Mesothelial cell of epicardium (in vitro differentiated cells): ENCODE measurements around the gene SORCS1. TPM values are rescaled to one million over a fixed set of nuclear protein-coding genes. Genes with fewer than 3 reads are reported as not detected.

Experiments
- DNase-seq, 2 experiments: peaks; one replicate each; pipeline ENCODE4 v3.0.0; 2021; ENCODE audit warnings: low spot score in 2 of 2; ENCODE audit not compliant: unreplicated experiment in 2 of 2
- H3K27ac Mint-ChIP-seq: 2 replicates; pipeline ENCODE4 v1.8.0; 2021; ENCODE audit warnings: mixed read lengths
- H3K27me3 Mint-ChIP-seq: 2 replicates; pipeline ENCODE4 v1.8.0; 2021; ENCODE audit warnings: low read depth, mixed read lengths
- H3K36me3 Mint-ChIP-seq: 2 replicates; pipeline ENCODE4 v1.8.0; 2021; ENCODE audit warnings: mixed read lengths
- H3K4me1 Mint-ChIP-seq: 2 replicates; pipeline ENCODE4 v1.8.0; 2021; ENCODE audit warnings: mixed read lengths
- H3K4me3 Mint-ChIP-seq: 2 replicates; pipeline ENCODE4 v1.8.0; 2021; ENCODE audit warnings: mild to moderate bottlenecking, moderate library complexity, mixed read lengths
- H3K9me3 Mint-ChIP-seq: 2 replicates; pipeline ENCODE4 v1.8.0; 2021; ENCODE audit warnings: mixed read lengths
- total RNA-seq: library from RNA; stranded (reverse); gene quantifications from 3 replicates; pipeline ENCODE4 v1.2.1, GENCODE V29; 2021
- TF ChIP-seq, protein P1 (sequence below): fragments of 200-600 bp; sonication (generic); IDR thresholded peaks from one replicate; pipeline ENCODE4 v1.5.0; 2021; ENCODE audit warnings: antibody characterized with exemption; ENCODE audit not compliant: unreplicated experiment

Gene SORCS1
- total RNA-seq, 1 donor from 2014 or later = 0.78 TPM

DNA sequence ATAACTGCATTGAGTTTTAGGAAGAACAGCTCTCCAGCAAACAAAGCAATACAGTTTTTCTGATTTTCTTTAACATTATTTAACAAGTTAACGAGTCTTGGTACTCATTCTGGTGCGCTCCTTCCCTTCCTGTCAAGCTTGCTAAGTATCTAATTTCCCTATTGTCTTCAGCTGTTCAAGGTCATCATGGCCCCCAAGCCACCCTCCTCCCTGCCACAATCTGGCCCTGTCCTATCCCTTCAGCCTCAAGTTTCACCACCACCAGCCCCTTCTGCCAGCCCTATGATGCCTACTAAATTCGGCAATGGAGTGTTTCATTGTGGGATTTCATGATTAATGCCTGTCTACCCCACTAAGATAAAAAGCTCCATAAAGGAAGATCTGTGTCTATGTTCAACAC is 121.0 kb downstream of the SORCS1 start:
- no peaks in the 10 kb centered on the region for H3K27me3 Mint-ChIP-seq
- peaks cover under 1% of the 10 kb centered on the region for H3K9me3 Mint-ChIP-seq
- H3K4me1 Mint-ChIP-seq = no peaks in the 10 kb centered on the region
- H3K4me3 Mint-ChIP-seq = no peak overlapping the region
- no peaks in the 10 kb centered on the region for H3K36me3 Mint-ChIP-seq
- no peak overlapping the region for H3K27ac Mint-ChIP-seq
- TF ChIP-seq, protein P1, sequence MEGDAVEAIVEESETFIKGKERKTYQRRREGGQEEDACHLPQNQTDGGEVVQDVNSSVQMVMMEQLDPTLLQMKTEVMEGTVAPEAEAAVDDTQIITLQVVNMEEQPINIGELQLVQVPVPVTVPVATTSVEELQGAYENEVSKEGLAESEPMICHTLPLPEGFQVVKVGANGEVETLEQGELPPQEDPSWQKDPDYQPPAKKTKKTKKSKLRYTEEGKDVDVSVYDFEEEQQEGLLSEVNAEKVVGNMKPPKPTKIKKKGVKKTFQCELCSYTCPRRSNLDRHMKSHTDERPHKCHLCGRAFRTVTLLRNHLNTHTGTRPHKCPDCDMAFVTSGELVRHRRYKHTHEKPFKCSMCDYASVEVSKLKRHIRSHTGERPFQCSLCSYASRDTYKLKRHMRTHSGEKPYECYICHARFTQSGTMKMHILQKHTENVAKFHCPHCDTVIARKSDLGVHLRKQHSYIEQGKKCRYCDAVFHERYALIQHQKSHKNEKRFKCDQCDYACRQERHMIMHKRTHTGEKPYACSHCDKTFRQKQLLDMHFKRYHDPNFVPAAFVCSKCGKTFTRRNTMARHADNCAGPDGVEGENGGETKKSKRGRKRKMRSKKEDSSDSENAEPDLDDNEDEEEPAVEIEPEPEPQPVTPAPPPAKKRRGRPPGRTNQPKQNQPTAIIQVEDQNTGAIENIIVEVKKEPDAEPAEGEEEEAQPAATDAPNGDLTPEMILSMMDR = no peak
- DNase-seq = no peak

DNA sequence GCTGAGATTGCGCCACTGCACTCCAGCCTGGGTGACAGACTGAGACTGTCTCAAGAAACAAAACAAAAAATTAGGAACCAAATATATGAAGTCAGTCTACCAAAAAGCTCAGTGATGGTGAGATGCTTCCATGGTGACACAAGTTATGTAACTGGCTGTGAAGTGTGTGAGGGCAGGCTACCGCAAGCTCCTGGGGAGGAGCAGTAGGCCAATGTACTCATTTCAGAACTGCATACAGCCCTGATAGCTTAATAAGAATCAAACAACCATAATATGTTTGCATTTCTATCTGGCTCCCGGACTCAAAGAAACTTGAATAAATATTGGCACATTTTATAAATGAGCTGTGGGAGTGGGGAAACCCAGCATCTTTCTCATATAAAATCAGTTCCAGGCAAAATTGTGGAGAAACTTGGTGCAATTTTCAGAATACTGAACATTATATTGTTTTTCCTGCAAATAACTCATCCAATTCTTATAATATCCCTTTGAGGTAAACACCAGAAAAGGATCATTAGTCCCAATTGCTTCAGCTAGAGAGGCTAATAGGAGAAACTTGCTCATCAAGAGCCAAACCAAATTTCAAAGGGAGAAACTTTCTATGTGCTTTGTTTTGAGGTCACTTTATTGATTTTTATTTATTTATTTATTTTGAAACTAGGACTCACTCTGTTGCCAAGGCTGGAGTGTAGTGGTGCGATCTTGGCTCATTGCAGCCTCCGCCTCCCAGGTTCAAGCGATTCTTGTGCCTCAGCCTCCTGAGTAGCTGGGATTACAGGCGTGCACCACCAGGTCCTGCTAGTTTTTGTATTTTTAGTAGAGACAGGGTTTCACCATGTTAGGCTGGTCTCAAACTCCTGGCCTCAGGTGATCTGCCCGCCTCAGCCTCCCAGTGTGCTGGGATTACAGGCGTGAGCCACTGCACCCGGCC is 127.0 kb downstream of the SORCS1 start:
- no peaks in the 10 kb centered on the region for H3K27me3 Mint-ChIP-seq
- TF ChIP-seq, protein P1 = no peak
- H3K9me3 Mint-ChIP-seq = no peaks in the 10 kb centered on the region
- H3K27ac Mint-ChIP-seq = no peak overlapping the region
- no peaks in the 10 kb centered on the region for H3K4me1 Mint-ChIP-seq
- no peaks in the 10 kb centered on the region for H3K36me3 Mint-ChIP-seq
- H3K4me3 Mint-ChIP-seq = no peak overlapping the region
- no peak for DNase-seq

DNA sequence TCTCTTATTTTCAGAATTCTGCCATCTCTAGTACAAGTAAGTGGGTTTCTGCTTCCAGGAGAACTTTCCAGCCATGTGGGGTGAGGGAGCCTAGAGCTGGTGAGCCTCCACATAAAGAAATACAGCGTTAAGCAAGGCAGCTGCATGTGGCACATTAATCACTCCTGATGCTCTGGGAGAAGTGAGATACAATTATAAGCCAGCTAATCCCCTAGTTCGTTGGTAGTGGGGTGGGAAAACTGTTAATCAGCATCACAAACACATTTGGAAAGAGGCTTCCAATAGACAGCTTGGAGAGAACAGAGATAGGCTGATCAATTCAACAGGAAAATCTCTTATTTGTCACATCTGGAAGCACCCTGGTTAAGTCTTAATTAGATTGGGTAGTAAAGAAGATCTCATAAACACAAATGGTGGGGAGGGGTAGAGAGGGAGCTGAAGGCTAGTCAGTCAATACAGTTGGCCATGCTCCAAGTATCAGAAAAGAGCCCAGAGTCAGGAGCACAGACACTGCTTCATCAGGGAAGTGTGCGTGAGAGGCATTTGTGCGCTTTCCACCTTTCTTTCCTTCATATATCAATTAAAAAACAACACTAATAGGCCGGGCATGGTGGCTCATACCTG is 130.6 kb downstream of the SORCS1 start:
- TF ChIP-seq, protein P1 = no peak
- no peak for DNase-seq
- H3K4me1 Mint-ChIP-seq = peaks cover 3% of the 10 kb centered on the region
- H3K27ac Mint-ChIP-seq = no peak overlapping the region
- no peaks in the 10 kb centered on the region for H3K9me3 Mint-ChIP-seq
- H3K27me3 Mint-ChIP-seq = peaks cover 7% of the 10 kb centered on the region
- H3K36me3 Mint-ChIP-seq = no peaks in the 10 kb centered on the region
- no peak overlapping the region for H3K4me3 Mint-ChIP-seq

DNA sequence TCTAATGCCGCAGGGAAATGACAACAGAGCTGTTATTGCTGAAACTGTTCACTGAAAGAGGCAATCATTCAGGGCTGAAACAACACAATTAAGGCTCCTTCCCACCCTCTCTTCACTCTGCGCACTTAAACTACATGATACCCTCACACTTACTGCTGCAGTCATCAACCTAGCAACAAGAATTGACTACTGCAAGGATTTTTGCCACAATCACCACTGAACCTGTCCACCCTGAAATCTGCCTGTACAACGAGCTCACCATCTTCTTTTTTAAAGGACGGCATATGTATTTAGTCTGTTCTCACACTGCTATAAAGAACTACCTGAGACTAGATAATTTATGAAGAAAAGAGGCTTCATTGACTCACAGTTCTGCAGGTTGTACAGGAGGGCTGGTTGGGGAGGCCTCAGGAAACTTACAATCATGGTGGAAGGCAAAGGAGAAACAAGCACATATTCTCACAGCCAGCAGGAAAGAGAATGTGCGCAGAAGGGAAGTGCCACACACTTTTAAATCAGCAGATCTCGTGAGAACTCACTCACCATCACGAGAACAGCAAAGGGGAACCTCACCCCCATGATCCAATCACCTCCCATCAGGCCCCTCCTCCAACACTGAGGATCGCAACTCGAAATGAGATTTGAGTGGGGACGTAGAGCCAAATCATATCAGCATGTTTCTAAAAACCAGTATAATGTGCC is 131.7 kb downstream of the SORCS1 start:
- no peaks in the 10 kb centered on the region for H3K9me3 Mint-ChIP-seq
- peaks cover 7% of the 10 kb centered on the region for H3K27me3 Mint-ChIP-seq
- TF ChIP-seq, protein P1 = no peak
- no peak for DNase-seq
- H3K36me3 Mint-ChIP-seq = no peaks in the 10 kb centered on the region
- no peak overlapping the region for H3K4me3 Mint-ChIP-seq
- peaks cover 3% of the 10 kb centered on the region for H3K4me1 Mint-ChIP-seq
- no peak overlapping the region for H3K27ac Mint-ChIP-seq

DNA sequence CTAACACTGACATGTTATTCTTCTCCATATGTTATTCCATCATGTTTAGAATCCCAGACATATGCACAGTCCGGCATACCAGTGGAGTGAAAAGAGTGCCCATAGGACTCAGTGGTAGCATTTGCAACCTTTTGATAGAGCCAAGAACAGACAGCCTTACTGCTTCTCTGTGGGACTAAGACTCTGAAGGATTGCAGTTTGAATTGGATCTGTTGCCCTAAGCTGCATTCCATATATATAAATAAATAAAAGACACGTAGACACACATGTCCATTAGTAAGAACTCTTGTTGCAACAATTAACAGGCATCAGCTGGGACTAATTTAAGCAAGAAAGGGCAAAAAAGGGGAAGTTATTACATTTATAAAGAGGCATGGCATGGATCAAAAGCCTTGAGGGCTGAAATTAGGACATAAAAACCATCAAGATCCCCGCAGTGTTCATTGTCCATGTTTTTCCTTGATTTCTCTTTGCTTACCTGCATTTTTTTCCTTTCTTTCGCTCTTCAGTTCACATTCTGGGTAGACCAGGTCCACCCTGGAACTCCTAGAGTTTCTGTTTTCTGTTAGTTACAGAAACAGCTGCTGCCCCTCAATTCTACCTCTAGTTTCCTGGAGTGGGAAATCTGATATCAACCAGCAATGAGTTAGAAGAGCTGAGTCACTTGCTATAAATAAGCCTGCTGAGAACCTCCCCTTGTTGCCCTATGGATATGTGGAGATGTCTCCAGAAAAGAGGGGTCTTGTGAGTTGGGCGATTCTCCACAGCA is 132.4 kb downstream of the SORCS1 start:
- no peak overlapping the region for H3K4me3 Mint-ChIP-seq
- peaks cover 7% of the 10 kb centered on the region for H3K27me3 Mint-ChIP-seq
- peaks cover 3% of the 10 kb centered on the region for H3K4me1 Mint-ChIP-seq
- H3K9me3 Mint-ChIP-seq = no peaks in the 10 kb centered on the region
- DNase-seq = no peak
- TF ChIP-seq, protein P1 = no peak
- H3K36me3 Mint-ChIP-seq = no peaks in the 10 kb centered on the region
- no peak overlapping the region for H3K27ac Mint-ChIP-seq
